Thyroid gland (tissue), 4 donors: ENCODE results near the gene NUP98.

ENCODE experiments used
- POLR2A ChIP-seq, 2 donors: fragments of 450-650 bp; IDR thresholded peaks; one replicate each; pipeline ENCODE4 v1.6.1; 2017; ENCODE audit warnings: antibody characterized with exemption in 2 of 2, mild to moderate bottlenecking in 2 of 2, moderate library complexity in 1 of 2
- TF ChIP-seq, protein P1 (sequence below), 6 experiments: fragments of 200-600 bp in 3 of 6; fragments of 450-650 bp in 3 of 6; sonication (generic) in 3 of 6; IDR thresholded peaks; one replicate each; pipeline ENCODE4 v1.5.1; 2016 to 2019; ENCODE audit warnings: antibody characterized with exemption in 6 of 6, mild to moderate bottlenecking in 2 of 6, inconsistent platforms in 1 of 6, moderate library complexity in 1 of 6

DNA sequence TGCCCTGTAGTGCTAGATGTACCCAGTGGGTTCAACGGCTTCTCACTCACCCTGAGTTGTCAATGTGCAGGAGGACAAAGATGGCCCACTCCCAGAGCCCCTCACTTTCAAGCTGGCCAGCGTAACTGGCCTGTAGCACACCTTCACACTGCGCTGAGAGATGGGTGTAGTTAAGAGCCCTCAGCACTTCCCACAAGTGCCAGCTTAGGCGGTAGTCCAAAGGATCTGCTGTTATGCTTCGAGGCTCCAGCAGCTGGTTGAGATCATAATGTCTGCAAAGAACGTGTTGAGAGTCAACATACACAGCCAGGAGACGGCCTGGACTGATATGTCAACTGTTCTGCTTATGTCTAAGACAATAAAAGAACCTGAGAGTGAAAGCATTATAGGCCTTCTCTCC lies 111.4 kb downstream of the NUP98 start:
- no peak for TF ChIP-seq POLR2A (IDR thresholded peaks at IDR 0.05)
- TF ChIP-seq, protein P1, sequence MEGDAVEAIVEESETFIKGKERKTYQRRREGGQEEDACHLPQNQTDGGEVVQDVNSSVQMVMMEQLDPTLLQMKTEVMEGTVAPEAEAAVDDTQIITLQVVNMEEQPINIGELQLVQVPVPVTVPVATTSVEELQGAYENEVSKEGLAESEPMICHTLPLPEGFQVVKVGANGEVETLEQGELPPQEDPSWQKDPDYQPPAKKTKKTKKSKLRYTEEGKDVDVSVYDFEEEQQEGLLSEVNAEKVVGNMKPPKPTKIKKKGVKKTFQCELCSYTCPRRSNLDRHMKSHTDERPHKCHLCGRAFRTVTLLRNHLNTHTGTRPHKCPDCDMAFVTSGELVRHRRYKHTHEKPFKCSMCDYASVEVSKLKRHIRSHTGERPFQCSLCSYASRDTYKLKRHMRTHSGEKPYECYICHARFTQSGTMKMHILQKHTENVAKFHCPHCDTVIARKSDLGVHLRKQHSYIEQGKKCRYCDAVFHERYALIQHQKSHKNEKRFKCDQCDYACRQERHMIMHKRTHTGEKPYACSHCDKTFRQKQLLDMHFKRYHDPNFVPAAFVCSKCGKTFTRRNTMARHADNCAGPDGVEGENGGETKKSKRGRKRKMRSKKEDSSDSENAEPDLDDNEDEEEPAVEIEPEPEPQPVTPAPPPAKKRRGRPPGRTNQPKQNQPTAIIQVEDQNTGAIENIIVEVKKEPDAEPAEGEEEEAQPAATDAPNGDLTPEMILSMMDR (IDR thresholded peaks at IDR 0.05): no peak
